HG03280 (cell line): Measurements from ENCODE around the gene NOP53.
"Not testable (repeated sequence)": the region's sequence is repeated elsewhere in the genome, so short reads cannot be mapped to it uniquely, and the experiment has no call there.

Source experiments
- ATAC-seq: cut with Tn5 transposase; IDR thresholded peaks from one replicate; pipeline ENCODE4 v1.9.1; 2021; ENCODE audit warnings: mild to moderate bottlenecking, moderate library complexity; ENCODE audit not compliant: unreplicated experiment

Gene NOP53

GRCh38 chr19:47716270-47716937, 28.9 kb upstream of the NOP53 start:
- no peak for ATAC-seq

GRCh38 chr19:47718415-47719046, 26.8 kb upstream of the NOP53 start:
- ATAC-seq: not testable (repeated sequence)

- no peak for ATAC-seq
Measured at GRCh38 chr19:47719047-47719859, 26.1 kb upstream of the NOP53 start.

- no peak for ATAC-seq
Measured at GRCh38 chr19:47720669-47721422, 24.5 kb upstream of the NOP53 start.

- ATAC-seq: no peak
Measured at GRCh38 chr19:47723581-47723940, 21.8 kb upstream of the NOP53 start.

- no peak for ATAC-seq
Measured at GRCh38 chr19:47725759-47726401, 19.5 kb upstream of the NOP53 start.

GRCh38 chr19:47726467-47726866, 18.9 kb upstream of the NOP53 start:
- no peak for ATAC-seq

GRCh38 chr19:47728295-47728694, 17.1 kb upstream of the NOP53 start:
- ATAC-seq: not testable (repeated sequence)

- no peak for ATAC-seq
Measured at GRCh38 chr19:47729468-47729798, 15.9 kb upstream of the NOP53 start.

- ATAC-seq: no peak
Measured at GRCh38 chr19:47729799-47730520, 15.4 kb upstream of the NOP53 start.

- no peak for ATAC-seq
Measured at GRCh38 chr19:47730521-47730889, 14.8 kb upstream of the NOP53 start.

GRCh38 chr19:47730910-47731309, 14.4 kb upstream of the NOP53 start:
- no peak for ATAC-seq

- ATAC-seq: no peak
Measured at GRCh38 chr19:47735131-47735530, 10.2 kb upstream of the NOP53 start.

GRCh38 chr19:47740866-47741519, 4.4 kb upstream of the NOP53 start:
- no peak for ATAC-seq

GRCh38 chr19:47741544-47742140, 3.7 kb upstream of the NOP53 start:
- ATAC-seq: no peak

- ATAC-seq: no peak
Measured at GRCh38 chr19:47742634-47743033, 2.7 kb upstream of the NOP53 start.

- not testable (repeated sequence) for ATAC-seq
Measured at GRCh38 chr19:47746129-47746528, 783 bp downstream of the NOP53 start.

- no peak for ATAC-seq
Measured at GRCh38 chr19:47749326-47749725, 4.0 kb downstream of the NOP53 start.

- ATAC-seq: no peak
Measured at GRCh38 chr19:47750752-47751151, 5.4 kb downstream of the NOP53 start.
